ENCODE measurements around the gene ATP5MG.
"Not testable (repeated sequence)": the region's sequence is repeated elsewhere in the genome, so short reads cannot be mapped to it uniquely, and the experiment has no call there.

ATP5MG gene

GRCh38 chr11:118410055-118410745, 8.8 kb downstream of the ATP5MG start:
- DNase-seq, result no peak

- DNase-seq, result no peak
Observed at GRCh38 chr11:118411530-118411929, 10.1 kb downstream of the ATP5MG start.

DNA sequence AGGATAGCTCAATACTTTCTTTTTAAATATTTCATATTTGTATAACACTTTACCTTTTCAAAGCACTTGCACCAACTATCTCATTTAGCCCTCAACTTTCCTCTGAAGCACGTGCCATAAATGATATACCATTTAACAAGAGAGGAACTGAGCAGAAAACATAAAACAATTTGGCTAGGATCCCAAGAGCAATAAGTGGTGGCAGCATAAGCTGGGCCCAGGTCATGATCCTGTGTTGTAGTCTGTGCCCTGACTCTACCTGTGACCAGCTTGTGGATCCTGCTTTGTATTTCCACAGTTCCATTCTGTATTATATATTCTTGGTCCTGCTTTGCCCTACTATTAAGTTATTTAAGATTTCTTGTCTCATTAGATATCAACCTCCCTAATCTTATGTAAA, 11.5 kb downstream of the ATP5MG start:
- no peak for DNase-seq

DNA sequence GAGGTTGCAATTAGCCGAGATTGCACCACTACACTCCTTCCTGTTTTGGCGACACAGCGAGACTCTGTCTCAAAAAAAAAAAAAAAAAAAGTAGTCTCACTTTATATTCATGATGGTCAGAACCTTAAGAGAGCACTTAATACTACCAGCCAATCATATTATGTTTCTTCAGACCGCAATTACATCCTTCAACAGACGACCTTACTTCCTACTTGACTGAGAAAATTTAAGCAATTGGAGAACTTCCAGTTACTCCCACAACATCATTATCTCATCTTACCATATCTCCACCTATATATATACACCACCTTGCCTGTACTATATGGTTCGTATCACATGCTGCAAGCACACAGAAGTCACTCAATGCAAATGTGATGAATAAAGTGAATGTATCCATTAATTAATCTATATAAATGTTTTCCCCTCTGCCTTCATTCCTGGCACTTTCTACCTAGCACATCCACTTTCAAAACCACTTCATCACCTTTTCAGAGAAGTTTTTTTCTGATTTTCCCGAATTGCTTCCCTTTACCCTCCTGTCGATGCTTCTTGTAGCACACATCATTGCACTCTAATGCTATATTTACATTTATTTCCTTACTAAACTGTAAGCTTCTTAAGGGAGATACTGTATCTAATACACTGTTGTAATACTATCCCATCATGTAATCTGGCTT, 13.8 kb downstream of the ATP5MG start:
- DNase-seq, result no peak

- DNase-seq, result no peak
Observed at GRCh38 chr11:118415739-118416068, 14.3 kb downstream of the ATP5MG start.

DNA sequence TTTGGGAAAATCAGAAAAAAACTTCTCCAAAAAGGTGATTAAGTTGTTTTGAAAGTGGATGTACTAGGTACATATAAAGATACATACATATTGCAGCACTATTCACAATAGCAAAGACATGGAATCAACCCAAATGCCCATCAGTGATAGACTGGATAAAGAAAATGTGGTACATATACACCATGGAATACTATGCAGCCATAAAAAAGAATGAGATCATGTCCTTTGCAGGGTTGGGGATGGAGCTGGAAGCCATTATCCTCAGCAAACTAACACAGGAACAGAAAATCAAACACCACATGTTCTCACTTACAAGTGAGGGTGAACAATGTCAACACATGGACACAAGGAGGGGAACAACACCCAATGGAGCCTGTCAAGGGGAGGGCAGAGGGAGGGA, 15.5 kb downstream of the ATP5MG start:
- DNase-seq, result not testable (repeated sequence)

DNA sequence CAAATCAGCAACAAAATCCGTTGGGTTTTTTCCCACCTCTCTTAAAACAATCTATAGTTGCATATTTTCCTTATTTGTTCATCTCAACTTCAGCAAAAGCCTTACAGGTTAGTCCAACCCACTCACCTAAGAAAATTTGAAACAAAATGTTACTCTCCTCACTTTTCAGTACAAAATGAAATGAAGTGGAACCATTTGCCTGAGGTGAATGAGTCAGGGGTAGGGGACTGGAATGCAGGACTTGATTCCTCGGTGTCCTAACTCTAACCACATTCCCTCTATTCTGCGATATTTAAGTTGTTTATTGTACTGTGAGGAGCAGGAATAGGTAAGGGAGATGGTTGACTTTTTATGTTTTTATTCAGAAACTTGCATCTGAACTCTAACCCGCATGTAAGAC, 16.4 kb downstream of the ATP5MG start:
- no peak for DNase-seq

GRCh38 chr11:118418766-118419165, 17.4 kb downstream of the ATP5MG start:
- no peak for DNase-seq

- DNase-seq, result no peak
Observed at GRCh38 chr11:118427707-118428106, 26.3 kb downstream of the ATP5MG start.

- no peak for DNase-seq
Observed at GRCh38 chr11:118430956-118431355, 29.6 kb downstream of the ATP5MG start.

DNA sequence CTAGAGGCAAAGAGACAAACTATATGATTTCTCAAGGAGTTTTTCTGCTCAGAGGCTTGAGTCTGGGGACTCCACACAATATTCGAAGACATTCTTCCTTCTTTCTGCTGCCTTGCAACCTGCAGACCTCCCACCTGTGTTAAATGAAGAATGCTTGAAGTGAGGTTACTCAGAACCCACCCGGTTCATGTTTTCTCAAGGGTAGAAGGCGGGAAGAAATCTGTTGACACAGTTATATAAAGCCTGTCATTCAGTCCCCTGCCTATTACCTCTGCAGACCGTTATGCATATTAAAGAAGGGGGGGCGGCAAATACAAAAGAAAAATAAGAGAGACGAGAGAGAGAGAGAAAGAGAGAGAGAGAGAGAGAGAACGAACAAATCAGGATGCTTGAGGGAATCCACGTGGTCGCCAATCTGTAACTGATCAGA, 32.7 kb downstream of the ATP5MG start:
- DNase-seq, result no peak

DNA sequence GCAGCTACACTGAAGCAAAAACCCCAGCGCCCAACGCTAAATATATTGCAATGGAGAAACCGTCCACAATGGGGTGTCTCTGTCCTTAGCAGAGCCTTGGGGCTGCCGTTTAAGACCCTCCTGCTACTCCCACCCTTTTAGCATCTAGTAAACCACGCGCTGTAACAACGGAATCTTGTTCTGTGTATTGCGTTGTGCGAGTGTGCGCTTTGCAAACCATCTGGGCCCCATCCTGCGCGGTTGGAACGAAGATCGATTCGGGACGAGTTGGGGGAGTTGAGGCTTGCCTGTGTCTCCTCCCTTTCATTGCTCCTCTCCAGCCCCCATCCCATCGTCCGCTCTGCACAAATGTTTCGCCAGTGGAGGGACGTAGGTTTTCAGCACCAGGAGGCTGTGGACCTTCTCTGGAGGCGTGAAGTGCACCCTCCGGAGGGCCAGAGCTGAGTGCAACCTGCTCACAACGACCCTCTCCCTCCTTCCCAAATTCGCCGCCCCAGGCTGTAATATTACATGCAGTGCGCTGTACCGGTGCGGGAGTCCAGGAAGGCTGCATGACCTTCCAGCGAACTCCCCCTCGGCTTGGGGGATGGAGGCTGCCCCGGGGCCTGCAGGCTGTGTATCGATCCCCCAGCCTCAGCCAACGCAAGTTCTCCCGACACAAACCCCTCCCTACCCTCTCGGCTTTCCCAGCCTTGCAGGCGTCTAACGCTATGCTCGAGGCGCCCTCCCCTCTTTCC, 33.3 kb downstream of the ATP5MG start:
- peak; percentile 50 for DNase-seq

DNA sequence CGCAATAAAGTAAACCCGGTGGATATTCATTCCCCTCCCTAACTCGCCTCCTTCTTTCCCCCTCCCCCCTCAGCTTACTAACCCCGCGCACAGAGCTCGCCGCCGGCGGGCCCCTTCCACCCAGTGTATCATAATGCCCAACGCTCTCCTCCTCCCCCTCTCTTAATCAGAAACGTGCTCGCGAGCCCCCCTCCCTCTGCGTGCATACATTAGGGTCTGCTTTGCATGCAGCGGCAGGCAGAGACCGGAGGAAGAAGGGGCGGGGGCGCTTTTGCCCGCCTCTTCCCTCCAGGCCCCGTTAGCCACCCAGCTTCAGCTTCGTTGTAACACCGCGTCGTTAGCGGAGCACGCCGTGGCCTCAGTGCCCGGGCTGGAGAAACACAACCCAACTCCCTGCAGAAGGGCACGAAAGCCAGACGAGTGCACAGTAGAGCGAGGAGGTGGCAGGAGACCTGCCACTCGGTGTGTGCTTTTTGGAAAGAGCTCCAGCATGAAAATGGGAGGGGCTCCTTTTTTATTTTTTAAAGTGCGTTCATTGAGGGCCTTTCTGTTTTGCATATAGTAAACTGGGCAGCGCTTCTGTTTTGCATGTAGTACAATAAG, 34.0 kb downstream of the ATP5MG start:
- DNase-seq, result peak; percentile 65

DNA sequence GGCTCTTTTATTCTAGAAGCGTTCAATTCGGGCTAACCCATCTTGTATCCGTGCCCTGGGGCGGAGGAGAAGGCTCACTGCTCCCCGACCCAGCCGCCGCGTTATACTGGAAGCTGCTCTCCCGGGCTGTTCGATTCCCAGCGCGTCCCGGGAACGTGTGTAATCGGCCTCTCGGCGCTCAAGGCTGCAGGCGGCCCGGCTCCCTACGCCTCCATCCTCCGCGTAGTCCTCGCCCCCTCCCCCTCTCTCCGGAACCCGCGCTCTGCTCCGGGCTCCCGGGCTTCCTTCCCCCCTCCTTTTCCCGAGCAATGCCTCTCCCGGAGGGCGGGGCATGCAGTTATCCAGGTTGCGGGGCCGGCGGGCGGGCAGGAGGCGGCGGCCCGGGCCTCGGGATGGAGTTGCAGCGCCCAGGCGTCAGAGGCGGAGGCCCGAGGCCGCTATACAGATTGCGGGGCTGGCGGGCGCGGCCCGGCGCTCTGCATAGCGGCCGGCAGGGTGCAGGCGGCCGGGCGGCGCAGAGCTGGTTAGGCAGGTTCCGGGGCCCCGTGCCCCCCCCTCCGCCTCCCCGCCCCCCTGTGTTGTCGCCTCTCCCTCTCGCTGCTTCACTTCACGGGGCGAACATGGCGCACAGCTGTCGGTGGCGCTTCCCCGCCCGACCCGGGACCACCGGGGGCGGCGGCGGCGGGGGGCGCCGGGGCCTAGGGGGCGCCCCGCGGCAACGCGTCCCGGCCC, 34.7 kb downstream of the ATP5MG start, which contains the start of gene KMT2A:
Gene KMT2A, plus strand, starts transcription at position 600 of the 732 bp plus-strand sequence. Its CDS starts 21 bp downstream, at position 621.
- DNase-seq, result peak; percentile 91

- peak; percentile 60 for DNase-seq
Observed at GRCh38 chr11:118436639-118437207, 35.3 kb downstream of the ATP5MG start.

- DNase-seq, result peak; percentile 51
Observed at GRCh38 chr11:118437208-118438125, 36.1 kb downstream of the ATP5MG start.

DNA sequence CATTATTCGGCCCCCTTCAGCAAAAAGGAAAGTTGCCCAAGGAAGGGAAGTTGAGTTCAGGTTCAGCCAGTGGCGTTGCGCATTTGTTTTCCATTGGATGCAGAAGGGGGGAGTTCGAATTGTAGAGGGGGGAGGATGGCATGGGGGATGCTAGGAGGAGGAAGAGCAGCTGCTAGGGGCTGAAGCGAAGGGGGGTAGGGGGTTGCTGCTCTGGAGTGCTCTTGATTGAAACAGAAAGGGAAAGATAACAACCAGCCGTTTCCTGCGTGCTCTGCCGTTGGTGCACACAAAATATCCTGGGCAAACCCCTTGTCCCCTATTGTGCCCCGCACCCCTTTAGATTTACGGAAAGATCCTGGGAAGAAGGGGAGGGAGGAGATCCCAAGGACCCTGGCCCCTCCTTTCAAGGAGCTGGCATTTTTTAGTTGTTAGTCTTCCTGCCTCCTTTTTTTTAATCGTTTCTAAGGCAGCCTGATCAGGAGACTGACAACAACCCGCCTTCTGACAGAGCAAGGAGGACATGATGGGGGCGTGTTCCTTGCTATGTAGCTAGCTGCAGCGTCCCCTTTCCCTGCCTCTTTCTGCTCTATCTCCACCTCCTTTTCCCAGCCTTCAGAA, 37.0 kb downstream of the ATP5MG start:
- DNase-seq, result peak; percentile 53

GRCh38 chr11:118439646-118440045, 38.2 kb downstream of the ATP5MG start:
- DNase-seq, result no peak

DNA sequence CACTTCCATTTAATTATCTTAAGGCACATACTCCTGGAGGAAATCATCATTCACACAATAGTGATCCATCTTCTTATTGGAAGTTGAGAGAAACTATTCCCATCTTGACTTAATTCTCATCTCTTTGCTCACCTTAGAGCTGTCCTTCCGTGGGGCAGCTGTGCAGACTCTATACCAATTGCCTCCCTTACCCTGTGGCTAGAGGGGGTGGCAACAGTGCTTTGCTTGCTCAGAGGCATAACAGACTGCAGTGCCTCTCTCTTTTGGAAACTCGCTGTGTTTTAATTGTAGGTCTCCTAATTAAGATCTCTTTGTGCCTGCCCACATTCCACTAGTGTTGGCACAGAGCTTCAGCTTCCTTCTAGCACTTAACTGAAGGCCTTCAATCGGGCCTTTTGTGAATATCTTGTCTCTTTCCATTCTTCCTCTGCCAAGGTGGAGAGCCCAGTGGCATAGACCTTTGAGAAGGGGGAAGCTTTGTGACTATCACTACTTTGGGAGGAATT, 40.4 kb downstream of the ATP5MG start:
- DNase-seq, result peak; percentile 18

GRCh38 chr11:118442301-118442700, 40.9 kb downstream of the ATP5MG start:
- DNase-seq, result no peak

Measured in activated naive CD4-positive, alpha-beta T cell treated with Interleukin-2 at 50 U/mL for 16 hours (primary cell).